ENCODE data around the gene TMEM89.

Gene TMEM89

GRCh38 chr3:48621461-48621869, at the start of gene TMEM89:
Gene TMEM89, minus strand, starts transcription at chr3:48621769. Its CDS starts 13 bp downstream, at chr3:48621756.
- no peak for DNase-seq

- DNase-seq, result peak; percentile 8
These were observed 43.4 kb upstream of the TMEM89 start for GRCh38 chr3:48664929-48665328.

GRCh38 chr3:48664313-48664644, 42.7 kb upstream of the TMEM89 start:
- no peak for DNase-seq

GRCh38 chr3:48663489-48664312, 42.1 kb upstream of the TMEM89 start:
- peak; percentile 92 for DNase-seq

GRCh38 chr3:48662753-48663488, 41.4 kb upstream of the TMEM89 start, which contains the start of gene CELSR3:
Gene CELSR3, minus strand, starts transcription at chr3:48662886. Its CDS starts 252 bp downstream, at chr3:48662634.
- DNase-seq, result peak; percentile 86

GRCh38 chr3:48662145-48662752, 40.7 kb upstream of the TMEM89 start:
- DNase-seq, result no peak

- no peak for DNase-seq
These were observed 40.1 kb upstream of the TMEM89 start for GRCh38 chr3:48661501-48662144.

GRCh38 chr3:48660800-48661400, 39.3 kb upstream of the TMEM89 start:
- no peak for DNase-seq

GRCh38 chr3:48656841-48657281, 35.3 kb upstream of the TMEM89 start:
- no peak for DNase-seq

GRCh38 chr3:48656061-48656840, 34.7 kb upstream of the TMEM89 start:
- no peak for DNase-seq

- DNase-seq, result no peak
These were observed 34.0 kb upstream of the TMEM89 start for GRCh38 chr3:48655606-48656005.

GRCh38 chr3:48655063-48655462, 33.5 kb upstream of the TMEM89 start:
- no peak for DNase-seq

GRCh38 chr3:48652923-48653715, 31.6 kb upstream of the TMEM89 start:
- no peak for DNase-seq

GRCh38 chr3:48651771-48652170, 30.2 kb upstream of the TMEM89 start:
- no peak for DNase-seq

GRCh38 chr3:48650723-48651122, 29.2 kb upstream of the TMEM89 start:
- no peak for DNase-seq

- no peak for DNase-seq
These were observed 26.8 kb upstream of the TMEM89 start for GRCh38 chr3:48648188-48648850.

- no peak for DNase-seq
These were observed 26.1 kb upstream of the TMEM89 start for GRCh38 chr3:48647714-48648113.

GRCh38 chr3:48644898-48645760, 23.6 kb upstream of the TMEM89 start:
- DNase-seq, result no peak

- no peak for DNase-seq
These were observed 21.0 kb upstream of the TMEM89 start for GRCh38 chr3:48642605-48643004.

Measured in NCI-H1092 treated with DMSO at 0.1 percent for 48 hours (cell line).